Measurements from ENCODE around the gene TNFRSF8. TPM values are rescaled to one million over a fixed set of nuclear protein-coding genes. Genes with fewer than 3 reads are reported as not detected.

Gene TNFRSF8
- total and polyA plus RNA-seq, 2 donors = 0.26 to 1.5 TPM

DNA sequence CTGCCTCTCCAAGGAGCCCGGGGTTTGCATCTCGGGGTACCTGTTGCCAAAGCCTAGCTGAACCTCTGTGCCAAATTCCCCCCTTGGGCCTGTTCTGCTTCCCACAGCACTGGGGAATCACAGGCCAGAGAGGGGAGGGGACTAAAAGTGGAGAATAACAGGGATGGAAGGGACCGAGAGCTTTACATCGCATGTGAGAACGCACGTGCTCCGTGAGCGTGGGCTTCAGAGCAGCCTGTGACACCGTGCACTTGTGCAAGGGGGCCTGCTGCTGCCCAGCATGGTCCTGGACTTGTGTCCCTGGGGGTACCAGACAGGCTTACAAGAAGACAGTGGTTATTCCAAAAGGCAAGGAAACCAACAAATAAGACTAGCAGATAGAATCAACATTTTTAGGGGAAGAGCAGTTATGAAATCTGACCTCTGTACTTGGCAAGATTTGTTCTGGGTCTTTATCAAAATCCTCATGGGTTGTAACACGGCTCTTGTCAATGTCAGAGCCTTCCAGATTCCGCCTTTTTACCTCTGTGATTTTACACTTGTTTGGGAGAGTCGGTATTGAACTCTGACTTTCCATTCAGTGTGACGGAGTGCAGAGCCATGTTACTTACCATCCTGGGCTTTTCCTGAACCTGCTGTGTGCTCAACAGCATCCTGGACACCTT lies 67.5 kb downstream of the TNFRSF8 start:
- H3K27ac ChIP-seq (ENCODE audit: low read depth) = no peak overlapping the region
- no peak overlapping the region for H3K4me3 ChIP-seq (ENCODE audit: low read depth, low read length)
- DNase-seq (ENCODE audit: extremely low spot score) = no peak
- WGBS = 70% methylated on average over 13 of the region's 13 CpGs
- H3K4me1 ChIP-seq (ENCODE audit: insufficient read depth) = no peaks in the 10 kb centered on the region
- H3K36me3 ChIP-seq (ENCODE audit: insufficient read depth) = no peaks in the 10 kb centered on the region

DNA sequence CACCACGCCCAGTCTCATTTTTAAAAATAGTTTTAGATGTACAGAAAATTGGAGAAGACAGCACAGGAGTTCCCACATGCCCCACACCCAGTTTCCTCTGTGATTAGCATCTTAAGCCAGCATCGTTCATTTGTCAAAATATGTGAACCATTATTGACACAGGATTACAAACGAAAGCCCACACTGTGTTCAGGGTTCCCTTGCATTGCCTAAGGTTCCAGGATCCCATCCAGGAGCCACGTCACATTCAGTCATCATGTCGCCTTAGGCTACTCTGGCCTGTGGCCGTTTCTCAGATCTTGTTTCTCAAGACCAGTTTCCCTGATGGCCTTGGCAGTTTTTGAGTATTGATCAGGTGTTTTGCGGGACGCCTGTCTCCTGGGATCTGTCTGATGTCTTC lies 69.0 kb downstream of the TNFRSF8 start:
- WGBS = 89% methylated on average over 8 of the region's 8 CpGs
- no peak overlapping the region for H3K27ac ChIP-seq (ENCODE audit: low read depth)
- DNase-seq (ENCODE audit: extremely low spot score) = no peak
- H3K4me1 ChIP-seq (ENCODE audit: insufficient read depth) = no peaks in the 10 kb centered on the region
- H3K4me3 ChIP-seq (ENCODE audit: low read depth, low read length) = no peak overlapping the region
- H3K36me3 ChIP-seq (ENCODE audit: insufficient read depth) = no peaks in the 10 kb centered on the region

DNA sequence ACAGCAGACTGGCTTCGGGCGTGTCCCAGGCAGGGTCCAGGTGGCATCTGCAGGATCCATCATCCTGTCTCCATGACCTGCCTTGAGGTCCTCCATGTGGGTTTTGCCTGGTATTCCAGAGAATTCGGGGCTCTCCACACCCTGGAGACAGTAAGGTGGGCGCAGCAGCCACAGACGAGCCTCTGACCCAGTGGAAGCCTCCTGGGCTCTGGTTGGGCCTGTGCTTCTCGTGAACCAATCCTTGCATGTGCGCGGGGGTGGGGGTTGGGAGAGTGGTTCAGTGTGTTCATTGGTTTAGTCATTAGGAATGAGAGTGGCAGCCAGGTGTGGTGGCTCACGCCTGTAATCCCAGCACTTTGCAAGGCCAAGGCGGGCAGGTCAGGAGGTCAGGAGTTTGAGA lies 71.6 kb downstream of the TNFRSF8 start:
- Histone ChIP-seq H3K4me3 (ENCODE audit: low read depth, low read length) (no peak overlapping the region), H3K36me3 (ENCODE audit: insufficient read depth) (no peaks in the 10 kb centered on the region), H3K27ac (ENCODE audit: low read depth) (no peak overlapping the region), H3K4me1 (ENCODE audit: insufficient read depth) (no peaks in the 10 kb centered on the region)
- WGBS = 91% methylated on average over 10 of the region's 10 CpGs
- no peak for DNase-seq (ENCODE audit: extremely low spot score)

DNA sequence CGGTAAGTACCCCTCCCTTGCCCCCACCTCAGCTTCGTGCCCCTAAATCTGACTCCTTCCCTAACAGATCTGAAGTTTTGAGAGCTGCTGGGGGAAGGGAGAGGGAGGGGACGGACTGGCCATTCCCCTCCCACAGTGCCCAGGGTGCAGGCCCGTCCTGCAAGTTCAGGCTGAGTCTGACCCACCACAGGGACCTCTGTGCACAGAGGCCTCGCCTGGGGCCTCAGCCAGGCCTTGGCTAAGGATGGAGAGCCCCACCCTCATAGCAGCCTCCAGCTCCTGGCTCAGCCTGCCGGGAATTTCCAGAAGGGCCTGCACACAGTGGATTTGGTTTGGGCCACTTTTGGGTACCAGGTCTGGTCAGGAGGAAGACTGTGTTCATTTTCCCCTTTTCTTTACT lies 72.5 kb downstream of the TNFRSF8 start:
- no peak overlapping the region for H3K4me3 ChIP-seq (ENCODE audit: low read depth, low read length)
- WGBS = 29% methylated on average over 6 of the region's 6 CpGs
- no peak overlapping the region for H3K27ac ChIP-seq (ENCODE audit: low read depth)
- H3K4me1 ChIP-seq (ENCODE audit: insufficient read depth) = no peaks in the 10 kb centered on the region
- no peaks in the 10 kb centered on the region for H3K36me3 ChIP-seq (ENCODE audit: insufficient read depth)
- DNase-seq (ENCODE audit: extremely low spot score) = no peak

DNA sequence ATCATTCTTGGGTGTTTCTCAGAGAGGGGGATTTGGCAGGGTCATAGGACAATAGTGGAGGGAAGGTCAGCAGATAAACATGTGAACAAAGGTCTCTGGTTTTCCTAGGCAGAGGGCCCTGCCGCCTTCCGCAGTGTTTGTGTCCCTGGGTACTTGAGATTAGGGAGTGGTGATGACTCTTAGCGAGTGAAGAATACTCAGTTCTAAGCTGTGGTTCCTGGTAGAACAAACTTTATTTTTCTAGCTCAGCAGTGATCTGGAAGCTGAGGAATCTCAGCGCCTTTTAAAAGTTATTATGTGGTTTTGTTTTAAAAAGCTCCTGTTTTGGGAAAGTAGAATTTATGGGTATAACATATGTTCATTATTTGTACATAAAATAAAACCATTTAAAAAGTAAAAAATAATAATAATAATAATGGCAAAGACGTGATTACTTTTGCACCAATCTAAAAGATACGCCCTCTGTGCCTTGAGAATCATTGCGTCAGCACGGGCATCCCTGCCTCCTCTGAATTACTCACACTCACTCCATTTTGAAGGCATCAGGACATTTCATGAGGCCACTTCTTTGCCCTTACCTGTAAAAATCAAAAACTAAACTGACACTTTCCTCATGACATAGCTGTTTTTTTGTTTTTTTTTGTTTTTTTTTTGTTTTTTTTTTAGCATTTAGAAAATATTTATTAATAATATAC lies 74.0 kb downstream of the TNFRSF8 start:
- 82% methylated on average over 8 of the region's 8 CpGs for WGBS
- no peak overlapping the region for H3K27ac ChIP-seq (ENCODE audit: low read depth)
- DNase-seq (ENCODE audit: extremely low spot score) = no peak
- H3K36me3 ChIP-seq (ENCODE audit: insufficient read depth) = no peaks in the 10 kb centered on the region
- H3K4me3 ChIP-seq (ENCODE audit: low read depth, low read length) = no peak overlapping the region
- H3K4me1 ChIP-seq (ENCODE audit: insufficient read depth) = no peaks in the 10 kb centered on the region

DNA sequence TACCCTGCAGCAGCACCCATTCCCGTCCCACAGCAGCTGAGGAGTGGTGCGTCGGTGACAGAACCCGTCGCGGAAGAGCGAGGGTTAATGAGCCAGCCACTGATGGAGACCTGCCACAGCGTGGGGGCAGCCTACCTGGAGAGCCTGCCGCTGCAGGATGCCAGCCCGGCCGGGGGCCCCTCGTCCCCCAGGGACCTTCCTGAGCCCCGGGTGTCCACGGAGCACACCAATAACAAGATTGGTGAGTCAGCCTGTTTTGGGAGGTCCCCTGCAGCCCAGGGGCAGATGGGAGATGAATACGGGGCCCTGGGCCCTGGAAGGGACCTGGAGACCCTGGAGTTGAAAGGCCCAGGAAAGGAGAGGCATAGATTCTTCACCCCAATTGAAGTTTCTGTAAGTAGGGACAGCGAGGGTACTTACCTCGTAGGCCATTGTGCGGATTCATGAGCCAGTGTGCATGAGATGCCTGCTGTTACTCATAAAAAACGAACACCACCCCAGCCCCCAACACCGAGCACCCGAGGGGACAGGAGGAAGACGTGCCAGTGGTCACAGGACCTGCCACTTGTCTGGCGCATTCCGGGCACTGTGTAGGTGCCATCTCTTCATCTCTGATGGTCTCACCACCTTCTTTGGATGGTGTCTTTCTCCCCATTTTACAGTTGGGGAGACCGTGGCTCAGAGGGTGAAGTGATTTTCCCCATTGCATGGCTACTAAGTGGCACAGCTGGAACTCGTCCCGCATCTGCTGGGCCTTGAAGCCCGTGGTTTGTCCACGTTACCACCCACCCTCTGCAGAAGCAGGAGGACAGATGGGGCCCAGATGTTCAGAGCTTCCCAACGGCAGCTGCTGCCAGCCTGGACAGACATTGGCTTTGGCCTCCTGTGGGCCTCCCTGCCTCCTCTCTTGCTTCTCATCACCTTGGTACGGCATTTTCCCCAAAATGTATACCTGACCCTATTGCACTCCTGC lies 75.4 kb downstream of the TNFRSF8 start:
- WGBS = 76% methylated on average over 31 of the region's 31 CpGs

DNA sequence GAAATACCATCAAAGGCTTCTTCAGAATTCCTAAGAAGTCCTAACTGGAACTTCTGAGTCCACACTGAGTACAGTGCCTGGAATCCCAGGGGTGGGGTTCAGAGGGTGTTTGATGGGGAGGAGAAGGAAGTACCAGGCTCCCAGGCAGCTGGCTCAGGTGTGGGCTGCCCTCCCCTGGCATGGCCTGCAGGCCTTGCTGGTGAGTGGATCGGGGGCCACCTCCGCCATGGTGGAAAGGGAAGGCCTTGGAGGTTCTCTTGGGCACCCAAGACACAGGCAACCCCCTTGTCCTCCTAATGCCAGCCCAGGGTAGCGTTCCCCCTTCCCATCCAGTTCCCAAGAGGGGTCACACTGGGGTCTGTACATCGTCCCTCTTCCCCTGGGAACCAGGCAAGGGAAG lies 76.9 kb downstream of the TNFRSF8 start:
- Histone ChIP-seq H3K4me1 (ENCODE audit: insufficient read depth) (no peaks in the 10 kb centered on the region), H3K27ac (ENCODE audit: low read depth) (no peak overlapping the region), H3K4me3 (ENCODE audit: low read depth, low read length) (no peak overlapping the region), H3K36me3 (ENCODE audit: insufficient read depth) (no peaks in the 10 kb centered on the region)
- DNase-seq (ENCODE audit: extremely low spot score) = no peak
- WGBS = 90% methylated on average over 4 of the region's 4 CpGs

More for the DNA sequence above, 75.4 kb downstream of the TNFRSF8 start:
- Histone ChIP-seq H3K4me1 (ENCODE audit: insufficient read depth) (no peaks in the 10 kb centered on the region), H3K4me3 (ENCODE audit: low read depth, low read length) (no peak overlapping the region), H3K36me3 (ENCODE audit: insufficient read depth) (no peaks in the 10 kb centered on the region), H3K27ac (ENCODE audit: low read depth) (no peak overlapping the region)
- DNase-seq (ENCODE audit: extremely low spot score) = no peak

DNA sequence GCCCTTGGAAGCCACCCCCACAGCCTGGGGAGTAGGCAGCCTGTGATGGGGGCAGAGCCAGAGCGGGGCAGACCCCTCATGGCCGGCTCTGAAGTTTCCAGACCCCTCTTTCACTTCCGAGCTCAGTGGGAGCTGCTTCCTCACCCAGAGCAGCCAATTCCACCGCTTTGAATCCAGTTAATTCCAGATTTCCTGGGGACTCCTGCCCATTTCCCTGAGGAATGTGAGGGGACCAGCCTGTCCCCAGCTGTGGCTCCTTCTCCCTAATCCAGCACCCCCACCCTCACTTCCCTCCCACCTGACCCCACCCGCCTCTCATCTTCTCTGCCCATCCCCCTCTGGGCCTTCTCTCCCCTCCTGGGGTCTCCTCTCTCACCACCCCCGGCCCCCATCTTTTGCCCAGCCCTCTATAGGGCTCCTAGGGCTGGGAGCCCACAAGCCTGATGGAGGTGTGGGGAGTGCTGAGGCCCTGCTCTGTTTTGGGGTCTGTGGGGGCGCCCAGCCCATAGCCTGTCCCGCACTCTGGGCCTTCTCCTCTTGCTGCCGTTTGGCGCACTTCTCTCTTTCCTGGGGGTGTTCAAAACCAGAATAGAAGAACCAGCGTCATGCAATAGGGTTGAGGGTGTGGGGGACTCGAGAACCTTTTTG lies 77.5 kb downstream of the TNFRSF8 start:
- no peak for DNase-seq (ENCODE audit: extremely low spot score)
- Histone ChIP-seq H3K27ac (ENCODE audit: low read depth) (no peak overlapping the region), H3K4me1 (ENCODE audit: insufficient read depth) (no peaks in the 10 kb centered on the region), H3K36me3 (ENCODE audit: insufficient read depth) (no peaks in the 10 kb centered on the region), H3K4me3 (ENCODE audit: low read depth, low read length) (no peak overlapping the region)
- whole genome bisulfite sequencing = 84% methylated on average over 12 of the region's 12 CpGs

DNA sequence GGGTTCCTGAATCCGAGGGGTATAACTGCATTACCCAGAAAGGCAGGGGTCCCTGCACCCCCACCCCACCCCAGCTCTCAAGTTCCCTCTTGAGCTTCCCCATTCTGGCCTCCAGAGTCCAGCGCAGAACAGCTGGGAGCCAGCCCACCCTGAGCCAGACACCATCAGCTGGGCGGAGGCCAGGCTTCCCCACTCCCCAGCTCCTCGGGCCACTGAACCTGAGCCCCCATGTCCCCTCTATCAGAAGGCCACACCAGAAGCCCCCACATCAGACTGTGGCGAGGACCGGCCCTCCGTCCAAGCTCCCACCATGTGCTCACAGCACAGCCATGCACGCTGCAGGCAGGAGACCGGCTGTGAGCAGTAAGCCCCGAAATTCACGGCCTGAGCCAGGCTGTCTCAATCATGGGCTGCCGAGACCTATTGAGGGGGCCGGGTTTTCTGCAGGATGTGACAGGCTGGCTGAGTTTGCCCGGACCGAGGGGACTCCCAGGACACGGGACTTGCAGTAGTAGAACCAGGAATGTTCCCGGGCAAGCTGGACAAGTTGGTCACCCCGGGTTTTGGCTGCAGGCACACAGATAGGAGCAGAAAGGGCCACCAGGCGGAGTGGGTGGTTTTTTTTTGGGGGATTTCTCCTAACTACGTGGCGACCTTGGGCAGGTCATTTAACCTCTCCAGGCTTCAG lies 78.2 kb downstream of the TNFRSF8 start:
- 72% methylated on average over 21 of the region's 21 CpGs for WGBS
- no peak overlapping the region for H3K4me3 ChIP-seq (ENCODE audit: low read depth, low read length)
- H3K4me1 ChIP-seq (ENCODE audit: insufficient read depth) = no peaks in the 10 kb centered on the region

DNA sequence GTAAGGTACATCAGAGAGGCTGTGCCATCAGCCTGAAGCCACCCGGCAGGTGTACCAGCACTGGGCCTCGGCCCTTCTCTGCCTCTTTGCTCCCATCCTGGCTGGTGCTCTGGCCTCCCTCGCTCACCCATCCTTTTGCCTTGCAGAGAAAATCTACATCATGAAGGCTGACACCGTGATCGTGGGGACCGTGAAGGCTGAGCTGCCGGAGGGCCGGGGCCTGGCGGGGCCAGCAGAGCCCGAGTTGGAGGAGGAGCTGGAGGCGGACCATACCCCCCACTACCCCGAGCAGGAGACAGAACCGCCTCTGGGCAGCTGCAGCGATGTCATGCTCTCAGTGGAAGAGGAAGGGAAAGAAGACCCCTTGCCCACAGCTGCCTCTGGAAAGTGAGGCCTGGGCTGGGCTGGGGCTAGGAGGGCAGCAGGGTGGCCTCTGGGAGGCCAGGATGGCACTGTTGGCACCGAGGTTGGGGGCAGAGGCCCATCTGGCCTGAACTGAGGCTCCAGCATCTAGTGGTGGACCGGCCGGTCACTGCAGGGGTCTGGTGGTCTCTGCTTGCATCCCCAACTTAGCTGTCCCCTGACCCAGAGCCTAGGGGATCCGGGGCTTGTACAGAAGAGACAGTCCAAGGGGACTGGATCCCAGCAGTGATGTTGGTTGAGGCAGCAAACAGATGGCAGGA lies 79.2 kb downstream of the TNFRSF8 start:
- 93% methylated on average over 18 of the region's 18 CpGs for WGBS
- H3K4me3 ChIP-seq (ENCODE audit: low read depth, low read length) = no peak overlapping the region
- no peak for DNase-seq (ENCODE audit: extremely low spot score)
- H3K36me3 ChIP-seq (ENCODE audit: insufficient read depth) = no peaks in the 10 kb centered on the region
- no peaks in the 10 kb centered on the region for H3K4me1 ChIP-seq (ENCODE audit: insufficient read depth)
- no peak overlapping the region for H3K27ac ChIP-seq (ENCODE audit: low read depth)

More for the DNA sequence above, 78.2 kb downstream of the TNFRSF8 start:
- Histone ChIP-seq H3K27ac (ENCODE audit: low read depth) (no peak overlapping the region), H3K36me3 (ENCODE audit: insufficient read depth) (no peaks in the 10 kb centered on the region)
- DNase-seq (ENCODE audit: extremely low spot score) = no peak

DNA sequence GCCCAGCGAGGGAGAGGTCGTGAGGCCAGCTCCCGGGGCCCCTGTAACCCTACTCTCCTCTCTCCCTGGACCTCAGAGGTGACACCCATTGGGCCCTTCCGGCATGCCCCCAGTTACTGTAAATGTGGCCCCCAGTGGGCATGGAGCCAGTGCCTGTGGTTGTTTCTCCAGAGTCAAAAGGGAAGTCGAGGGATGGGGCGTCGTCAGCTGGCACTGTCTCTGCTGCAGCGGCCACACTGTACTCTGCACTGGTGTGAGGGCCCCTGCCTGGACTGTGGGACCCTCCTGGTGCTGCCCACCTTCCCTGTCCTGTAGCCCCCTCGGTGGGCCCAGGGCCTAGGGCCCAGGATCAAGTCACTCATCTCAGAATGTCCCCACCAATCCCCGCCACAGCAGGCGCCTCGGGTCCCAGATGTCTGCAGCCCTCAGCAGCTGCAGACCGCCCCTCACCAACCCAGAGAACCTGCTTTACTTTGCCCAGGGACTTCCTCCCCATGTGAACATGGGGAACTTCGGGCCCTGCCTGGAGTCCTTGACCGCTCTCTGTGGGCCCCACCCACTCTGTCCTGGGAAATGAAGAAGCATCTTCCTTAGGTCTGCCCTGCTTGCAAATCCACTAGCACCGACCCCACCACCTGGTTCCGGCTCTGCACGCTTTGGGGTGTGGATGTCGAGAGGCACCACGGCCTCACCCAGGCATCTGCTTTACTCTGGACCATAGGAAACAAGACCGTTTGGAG lies 80.0 kb downstream of the TNFRSF8 start:
- 84% methylated on average over 21 of the region's 21 CpGs for WGBS
- no peak overlapping the region for H3K27ac ChIP-seq (ENCODE audit: low read depth)
- no peak overlapping the region for H3K4me3 ChIP-seq (ENCODE audit: low read depth, low read length)
- no peaks in the 10 kb centered on the region for H3K36me3 ChIP-seq (ENCODE audit: insufficient read depth)
- H3K4me1 ChIP-seq (ENCODE audit: insufficient read depth) = no peaks in the 10 kb centered on the region
- no peak for DNase-seq (ENCODE audit: extremely low spot score)

DNA sequence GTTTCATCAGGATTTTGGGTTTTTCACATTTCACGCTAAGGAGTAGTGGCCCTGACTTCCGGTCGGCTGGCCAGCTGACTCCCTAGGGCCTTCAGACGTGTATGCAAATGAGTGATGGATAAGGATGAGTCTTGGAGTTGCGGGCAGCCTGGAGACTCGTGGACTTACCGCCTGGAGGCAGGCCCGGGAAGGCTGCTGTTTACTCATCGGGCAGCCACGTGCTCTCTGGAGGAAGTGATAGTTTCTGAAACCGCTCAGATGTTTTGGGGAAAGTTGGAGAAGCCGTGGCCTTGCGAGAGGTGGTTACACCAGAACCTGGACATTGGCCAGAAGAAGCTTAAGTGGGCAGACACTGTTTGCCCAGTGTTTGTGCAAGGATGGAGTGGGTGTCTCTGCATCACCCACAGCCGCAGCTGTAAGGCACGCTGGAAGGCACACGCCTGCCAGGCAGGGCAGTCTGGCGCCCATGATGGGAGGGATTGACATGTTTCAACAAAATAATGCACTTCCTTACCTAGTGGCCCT lies 80.6 kb downstream of the TNFRSF8 start:
- 30% methylated on average over 17 of the region's 17 CpGs for WGBS
- DNase-seq (ENCODE audit: extremely low spot score) = no peak
- Histone ChIP-seq H3K27ac (ENCODE audit: low read depth) (no peak overlapping the region), H3K4me1 (ENCODE audit: insufficient read depth) (no peaks in the 10 kb centered on the region), H3K4me3 (ENCODE audit: low read depth, low read length) (no peak overlapping the region), H3K36me3 (ENCODE audit: insufficient read depth) (no peaks in the 10 kb centered on the region)

Measured in urinary bladder (tissue), 4 donors.